ENCODE data around the gene LRP2BP.

Gene LRP2BP

DNA sequence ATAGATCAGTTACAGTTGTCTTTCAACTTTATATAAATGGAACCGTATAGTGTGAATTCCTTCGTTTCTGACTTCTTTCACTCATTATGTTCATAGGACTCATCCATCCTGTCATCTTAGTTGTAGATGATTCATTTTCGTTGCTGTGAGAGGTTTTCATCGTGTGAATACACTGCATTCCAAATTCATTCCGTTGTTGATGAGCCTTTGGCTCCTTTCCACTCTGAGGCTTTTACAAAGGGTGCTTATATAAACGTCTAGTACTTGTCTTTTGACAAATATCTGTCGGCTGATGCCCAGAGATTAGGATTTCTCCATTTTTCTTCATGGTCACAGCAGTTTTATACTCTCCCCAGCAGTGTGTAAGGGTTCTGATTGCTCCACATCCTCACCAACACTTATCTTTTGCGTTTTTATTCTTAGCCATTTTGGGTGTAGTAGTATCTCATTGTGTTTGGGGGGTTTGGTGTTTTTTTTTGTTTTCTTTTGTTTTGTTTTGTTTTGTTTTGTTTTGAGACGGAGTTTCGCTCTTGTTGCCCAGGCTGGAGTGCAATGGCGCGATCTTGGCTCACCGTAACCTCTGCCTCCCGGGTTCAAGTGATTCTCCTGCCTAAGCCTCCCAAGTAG, 48.6 kb downstream of the LRP2BP start:
- no peak overlapping the region for H3K4me3 ChIP-seq (ENCODE audit: low read depth, low read length)
- TF ChIP-seq CTCF (IDR thresholded peaks at IDR 0.05; ENCODE audit: control insufficient read depth, extremely low read depth, insufficient read depth), result no peak
- DNase-seq (ENCODE audit: low read depth), result no peak

DNA sequence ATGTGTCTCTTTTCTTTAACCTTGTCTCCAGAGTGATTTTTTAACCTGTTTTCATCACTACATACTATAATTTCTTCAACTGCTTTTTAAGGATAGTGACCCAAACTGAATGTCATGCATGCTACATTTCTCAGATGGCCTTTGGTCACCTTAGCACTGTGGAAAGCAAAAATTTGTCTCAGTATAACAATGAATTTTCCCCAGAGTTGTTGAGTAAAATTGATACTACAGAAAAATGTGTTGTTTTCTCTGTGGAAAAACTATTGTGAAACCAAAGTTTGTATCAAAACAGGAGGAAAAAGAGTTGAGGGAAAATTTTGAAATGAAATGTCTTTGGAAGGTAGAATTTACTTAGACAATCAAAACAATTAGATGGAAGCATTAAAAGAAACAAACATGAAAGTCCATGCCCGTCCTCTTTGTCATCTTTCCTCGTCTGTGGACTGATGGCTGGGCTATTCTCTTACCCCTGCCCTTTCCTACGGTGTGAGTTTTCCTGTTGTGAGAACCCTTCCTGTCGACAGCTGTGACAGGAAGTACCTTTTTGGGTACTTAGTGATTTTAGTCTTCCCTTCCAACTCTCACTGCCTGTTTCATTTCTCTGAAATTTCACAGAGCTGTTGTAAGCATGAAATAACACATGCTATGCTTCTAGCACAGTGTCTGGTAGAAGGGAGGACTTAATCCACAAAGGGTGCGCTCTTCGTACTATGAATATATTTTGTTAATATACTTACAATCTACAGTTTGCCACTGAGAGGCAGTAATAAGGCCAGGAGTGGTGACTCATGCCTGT, 50.8 kb downstream of the LRP2BP start:
- no peak for TF ChIP-seq CTCF (IDR thresholded peaks at IDR 0.05; ENCODE audit: control insufficient read depth, extremely low read depth, insufficient read depth)
- no peak overlapping the region for H3K4me3 ChIP-seq (ENCODE audit: low read depth, low read length)
- no peak for DNase-seq (ENCODE audit: low read depth)

DNA sequence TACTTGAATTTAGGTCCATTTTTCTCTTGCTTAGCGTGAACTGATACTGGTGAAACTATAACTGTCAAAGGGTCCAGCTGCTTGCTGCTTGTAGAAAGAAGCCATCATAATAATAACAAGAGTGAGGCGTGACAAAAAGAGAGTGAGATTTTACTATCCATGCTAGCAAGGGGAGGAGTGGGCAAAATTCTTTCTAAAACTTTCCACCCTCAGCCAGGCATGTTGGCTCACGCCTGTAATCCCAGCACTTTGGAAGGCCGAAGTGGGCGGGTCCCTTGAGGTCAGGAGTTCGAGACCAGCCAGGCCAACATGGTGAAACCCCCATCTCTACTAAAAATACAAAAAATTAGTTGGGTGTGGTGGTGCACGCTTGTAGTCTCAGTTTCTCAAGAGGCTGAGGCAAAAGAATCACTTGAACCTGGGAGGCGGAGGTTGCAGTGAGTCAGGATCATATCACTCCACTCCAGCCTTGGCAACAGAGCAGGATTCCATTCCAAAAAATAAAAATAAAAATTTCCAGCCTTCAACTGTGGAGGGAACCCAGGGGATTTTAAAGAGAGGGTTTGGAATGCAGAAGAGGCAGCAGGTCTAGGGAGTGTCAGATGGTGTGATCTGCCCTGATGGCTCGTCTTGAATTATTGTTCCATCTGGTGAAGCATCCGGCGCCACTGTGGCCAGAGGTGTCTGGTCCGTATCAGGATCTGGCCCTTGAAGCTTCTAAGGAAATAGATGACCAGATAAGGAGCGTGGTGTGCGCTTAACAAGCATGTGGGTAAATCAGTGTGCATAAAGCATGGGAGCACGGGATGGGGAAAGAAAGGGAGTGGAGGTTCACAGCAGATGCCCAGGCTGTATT, 51.8 kb downstream of the LRP2BP start:
- no peak overlapping the region for H3K4me3 ChIP-seq (ENCODE audit: low read depth, low read length)
- no peak for TF ChIP-seq CTCF (IDR thresholded peaks at IDR 0.05; ENCODE audit: control insufficient read depth, extremely low read depth, insufficient read depth)
- DNase-seq (ENCODE audit: low read depth), result no peak

DNA sequence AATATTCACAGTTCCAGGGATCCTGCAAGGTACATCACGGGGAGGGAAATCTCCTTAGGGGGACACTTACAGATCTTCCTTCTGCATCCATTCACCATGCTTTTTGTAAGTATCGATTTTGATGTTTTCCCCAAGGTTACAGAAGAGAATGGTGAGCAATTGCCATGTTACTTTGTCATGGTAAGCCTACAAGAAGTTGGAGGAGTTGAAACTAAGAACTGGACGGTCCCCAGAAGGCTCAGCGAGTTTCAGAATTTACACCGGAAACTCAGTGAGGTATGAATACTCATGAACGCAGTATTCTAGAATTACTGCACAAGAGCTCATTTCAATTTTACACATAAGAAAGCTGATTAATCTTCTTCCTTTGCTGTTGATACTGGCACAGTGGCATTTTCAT, 53.9 kb downstream of the LRP2BP start:
- DNase-seq (ENCODE audit: low read depth), result no peak

GRCh38 chr4:185341377-185341776, 54.3 kb downstream of the LRP2BP start:
- H3K4me3 ChIP-seq (ENCODE audit: low read depth, low read length), result no peak overlapping the region
- DNase-seq (ENCODE audit: low read depth), result no peak
- TF ChIP-seq CTCF (IDR thresholded peaks at IDR 0.05; ENCODE audit: control insufficient read depth, extremely low read depth, insufficient read depth), result no peak

More for the DNA sequence above, 53.9 kb downstream of the LRP2BP start:
- H3K4me3 ChIP-seq (ENCODE audit: low read depth, low read length), result no peak overlapping the region
- no peak for TF ChIP-seq CTCF (IDR thresholded peaks at IDR 0.05; ENCODE audit: control insufficient read depth, extremely low read depth, insufficient read depth)

- H3K4me3 ChIP-seq (ENCODE audit: low read depth, low read length), result no peak overlapping the region
- DNase-seq (ENCODE audit: low read depth), result no peak
- no peak for TF ChIP-seq CTCF (IDR thresholded peaks at IDR 0.05; ENCODE audit: control insufficient read depth, extremely low read depth, insufficient read depth)
Measured at GRCh38 chr4:185339941-185340340, 55.8 kb downstream of the LRP2BP start.

Measured in LNCaP clone FGC (cell line).